Stimulated activated CD8-positive, alpha-beta memory T cell treated with anti-CD3 and anti-CD28 coated beads, Interleukin-2, amount 100 ng/mL, for 1 hour (primary cell): ENCODE results near the gene NAV3.

Experiments
- DNase-seq, 2 donors: peaks; one replicate each; pipeline ENCODE4 v3.0.0-alpha.2; 2020; ENCODE audit warnings: low read depth in 2 of 2

Gene NAV3

GRCh38 chr12:78120306-78120705, 289.6 kb downstream of the NAV3 start:
- no peak for DNase-seq

- no peak for DNase-seq
Measured at GRCh38 chr12:78120866-78121560, 290.3 kb downstream of the NAV3 start.

GRCh38 chr12:78121969-78122610, 291.4 kb downstream of the NAV3 start:
- no peak for DNase-seq

GRCh38 chr12:78128211-78128610, 297.5 kb downstream of the NAV3 start:
- DNase-seq, result no peak

- no peak for DNase-seq
Measured at GRCh38 chr12:78143717-78144116, 313.0 kb downstream of the NAV3 start.

- DNase-seq, result no peak
Measured at GRCh38 chr12:78145398-78145797, 314.7 kb downstream of the NAV3 start.

- DNase-seq, result no peak
Measured at GRCh38 chr12:78146365-78146772, 315.7 kb downstream of the NAV3 start.

GRCh38 chr12:78149459-78149858, 318.8 kb downstream of the NAV3 start:
- no peak for DNase-seq

- no peak for DNase-seq
Measured at GRCh38 chr12:78155546-78155945, 324.9 kb downstream of the NAV3 start.

- DNase-seq, result no peak
Measured at GRCh38 chr12:78156751-78157150, 326.1 kb downstream of the NAV3 start.

- no peak for DNase-seq
Measured at GRCh38 chr12:78157199-78157598, 326.5 kb downstream of the NAV3 start.

GRCh38 chr12:78164154-78164553, 333.5 kb downstream of the NAV3 start:
- no peak for DNase-seq

- no peak for DNase-seq
Measured at GRCh38 chr12:78167510-78167909, 336.8 kb downstream of the NAV3 start.

GRCh38 chr12:78171061-78171460, 340.4 kb downstream of the NAV3 start:
- DNase-seq, result no peak

GRCh38 chr12:78176643-78177042, 345.9 kb downstream of the NAV3 start:
- DNase-seq, result no peak

GRCh38 chr12:78177298-78177697, 346.6 kb downstream of the NAV3 start:
- DNase-seq, result no peak

- no peak for DNase-seq
Measured at GRCh38 chr12:78179346-78179745, 348.7 kb downstream of the NAV3 start.

GRCh38 chr12:78181544-78182162, 351.0 kb downstream of the NAV3 start:
- no peak for DNase-seq

- no peak for DNase-seq
Measured at GRCh38 chr12:78183824-78184223, 353.1 kb downstream of the NAV3 start.

- DNase-seq, result no peak
Measured at GRCh38 chr12:78185109-78185508, 354.4 kb downstream of the NAV3 start.

- DNase-seq, result no peak
Measured at GRCh38 chr12:78185651-78186050, 355.0 kb downstream of the NAV3 start.

GRCh38 chr12:78186670-78187069, 356.0 kb downstream of the NAV3 start:
- no peak for DNase-seq

GRCh38 chr12:78187741-78188140, 357.0 kb downstream of the NAV3 start:
- DNase-seq, result no peak
